ENCODE results near the gene CFB.

Gene CFB

GRCh38 chr6:31949926-31950548 is 4.1 kb downstream of the CFB start:
- H4K20me1 ChIP-seq (ENCODE audit: control insufficient read depth, insufficient read depth, low read depth, low read length), result no peaks in the 10 kb centered on the region
- H3K79me2 ChIP-seq (ENCODE audit: control insufficient read depth, low read length), result no peaks in the 10 kb centered on the region
- no peak for TF ChIP-seq EZH2phosphoT487 (IDR thresholded peaks at IDR 0.05; ENCODE audit: borderline replicate concordance, low read length)
- no peak for TF ChIP-seq CTCF (IDR thresholded peaks at IDR 0.05; ENCODE audit: low read depth, low read length, poor library complexity, severe bottlenecking)
- no peak overlapping the region for H3K4me2 ChIP-seq (ENCODE audit: low read length)
- no peak overlapping the region for H3K27ac ChIP-seq (ENCODE audit: low read depth, low read length)
- no peaks in the 10 kb centered on the region for H3F3A ChIP-seq (ENCODE audit: control insufficient read depth, insufficient read depth)
- H3K4me1 ChIP-seq (ENCODE audit: control insufficient read depth, low read length), result no peaks in the 10 kb centered on the region
- peaks cover 40% of the 10 kb centered on the region for H3K36me3 ChIP-seq (ENCODE audit: control insufficient read depth, low read length)
- H3K27me3 ChIP-seq (ENCODE audit: control insufficient read depth, low read length), result no peaks in the 10 kb centered on the region
- H3K9me3 ChIP-seq (ENCODE audit: control insufficient read depth, insufficient read depth, low read length), result no peaks in the 10 kb centered on the region
- no peak overlapping the region for H3K4me3 ChIP-seq (ENCODE audit: low read length)
- no peaks in the 10 kb centered on the region for H3K9me2 ChIP-seq (replicated peaks; ENCODE audit: control insufficient read depth, low read length)

DNA sequence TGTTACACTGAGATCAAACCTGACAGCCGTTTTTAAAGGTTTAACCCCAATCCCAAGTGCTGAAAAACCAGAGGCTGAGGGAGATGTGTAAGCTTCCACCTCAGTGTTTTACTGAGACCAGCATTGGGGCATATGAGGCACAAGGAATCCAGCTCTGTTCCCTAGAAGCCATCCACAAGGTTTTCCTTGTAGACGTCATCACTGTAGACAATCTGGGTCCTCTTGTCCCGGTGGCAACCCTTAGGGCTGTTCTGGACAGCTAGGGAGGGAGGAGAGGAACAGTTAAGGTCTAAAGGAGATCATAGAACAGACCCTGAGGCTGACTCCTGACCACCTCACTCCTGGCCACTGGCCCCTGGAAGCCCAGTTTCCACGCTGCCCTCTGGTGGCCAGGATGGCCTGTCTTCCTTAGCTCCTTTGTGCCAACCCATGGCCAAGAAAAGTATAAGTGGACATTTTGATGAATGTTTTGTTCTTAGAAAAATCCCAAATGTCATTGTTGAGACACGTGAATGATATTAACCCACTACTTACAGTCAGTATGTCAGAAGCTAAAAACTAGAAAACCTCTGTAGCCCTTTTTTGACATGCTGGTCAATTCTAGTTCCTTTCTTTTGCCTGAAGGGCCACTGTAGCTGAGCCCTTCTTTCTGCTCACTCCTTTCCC is 6.4 kb downstream of the CFB start:
- H3K79me2 ChIP-seq (ENCODE audit: control insufficient read depth, low read length), result peaks cover 7% of the 10 kb centered on the region
- no peaks in the 10 kb centered on the region for H3K4me1 ChIP-seq (ENCODE audit: control insufficient read depth, low read length)
- H3K9me3 ChIP-seq (ENCODE audit: control insufficient read depth, insufficient read depth, low read length), result no peaks in the 10 kb centered on the region
- no peak overlapping the region for H3K27ac ChIP-seq (ENCODE audit: low read depth, low read length)
- H3K4me2 ChIP-seq (ENCODE audit: low read length), result no peak overlapping the region
- no peaks in the 10 kb centered on the region for H3F3A ChIP-seq (ENCODE audit: control insufficient read depth, insufficient read depth)
- H3K9me2 ChIP-seq (replicated peaks; ENCODE audit: control insufficient read depth, low read length), result no peaks in the 10 kb centered on the region
- TF ChIP-seq EZH2phosphoT487 (IDR thresholded peaks at IDR 0.05; ENCODE audit: borderline replicate concordance, low read length), result no peak
- TF ChIP-seq CTCF (IDR thresholded peaks at IDR 0.05; ENCODE audit: low read depth, low read length, poor library complexity, severe bottlenecking), result peak; percentile 65
- no peaks in the 10 kb centered on the region for H3K27me3 ChIP-seq (ENCODE audit: control insufficient read depth, low read length)
- no peaks in the 10 kb centered on the region for H4K20me1 ChIP-seq (ENCODE audit: control insufficient read depth, insufficient read depth, low read depth, low read length)
- peaks cover 55% of the 10 kb centered on the region for H3K36me3 ChIP-seq (ENCODE audit: control insufficient read depth, low read length)
- no peak overlapping the region for H3K4me3 ChIP-seq (ENCODE audit: low read length)

DNA sequence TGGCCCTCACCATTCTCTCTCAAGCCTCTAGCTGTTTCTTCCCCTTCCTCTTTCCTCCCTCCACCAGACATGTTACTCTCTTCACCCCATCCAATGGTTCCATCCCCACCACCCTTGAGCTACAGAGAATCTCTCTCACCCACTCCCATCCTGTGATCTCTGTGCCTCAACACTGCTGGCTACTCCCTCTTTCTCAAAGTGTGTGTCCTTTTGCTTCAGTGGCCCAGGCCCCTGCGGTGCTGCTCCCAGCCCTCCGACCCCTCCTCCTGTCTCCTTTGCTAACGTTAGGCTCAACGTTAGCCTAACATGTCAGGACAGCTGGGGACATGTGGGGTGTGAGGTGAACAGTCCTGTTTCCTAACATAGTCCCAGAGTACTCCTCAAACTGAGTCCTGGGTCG is 7.0 kb downstream of the CFB start:
- Histone ChIP-seq H3K4me2 (ENCODE audit: low read length) (no peak overlapping the region), H3K79me2 (ENCODE audit: control insufficient read depth, low read length) (peaks cover 13% of the 10 kb centered on the region), H3K4me3 (ENCODE audit: low read length) (no peak overlapping the region), H3K36me3 (ENCODE audit: control insufficient read depth, low read length) (peaks cover 56% of the 10 kb centered on the region), H3K9me3 (ENCODE audit: control insufficient read depth, insufficient read depth, low read length) (no peaks in the 10 kb centered on the region), H3K27me3 (ENCODE audit: control insufficient read depth, low read length) (no peaks in the 10 kb centered on the region), H3K4me1 (ENCODE audit: control insufficient read depth, low read length) (peaks cover 6% of the 10 kb centered on the region), H3K27ac (ENCODE audit: low read depth, low read length) (no peak overlapping the region), H3F3A (ENCODE audit: control insufficient read depth, insufficient read depth) (no peaks in the 10 kb centered on the region), H3K9me2 (replicated peaks; ENCODE audit: control insufficient read depth, low read length) (no peaks in the 10 kb centered on the region), H4K20me1 (ENCODE audit: control insufficient read depth, insufficient read depth, low read depth, low read length) (no peaks in the 10 kb centered on the region)
- TF ChIP-seq EZH2phosphoT487 (IDR thresholded peaks at IDR 0.05; ENCODE audit: borderline replicate concordance, low read length), result no peak
- TF ChIP-seq CTCF (IDR thresholded peaks at IDR 0.05; ENCODE audit: low read depth, low read length, poor library complexity, severe bottlenecking), result no peak
